CD4-positive, alpha-beta T cell treated with Interleukin-21 for 1 hour (primary cell): ENCODE data around the gene SETD2.
"Not testable (repeated sequence)": the region's sequence is repeated elsewhere in the genome, so short reads cannot be mapped to it uniquely, and the experiment has no call there.

Experiments used
- DNase-seq: peaks from one replicate; pipeline ENCODE4 v3.0.0-alpha.2; 2020

The SETD2 gene

GRCh38 chr3:47098910-47099309 lies 65.0 kb downstream of the SETD2 start:
- no peak for DNase-seq

- no peak for DNase-seq
Measured at GRCh38 chr3:47097864-47098263, 66.0 kb downstream of the SETD2 start.

- no peak for DNase-seq
Measured at GRCh38 chr3:47096959-47097358, 67.0 kb downstream of the SETD2 start.

GRCh38 chr3:47092090-47092489 lies 71.8 kb downstream of the SETD2 start:
- no peak for DNase-seq

GRCh38 chr3:47089630-47090029 lies 74.3 kb downstream of the SETD2 start:
- no peak for DNase-seq

GRCh38 chr3:47086071-47086470 lies 77.8 kb downstream of the SETD2 start:
- no peak for DNase-seq

- DNase-seq, result no peak
Measured at GRCh38 chr3:47083786-47084185, 80.1 kb downstream of the SETD2 start.

GRCh38 chr3:47082519-47082918 lies 81.4 kb downstream of the SETD2 start:
- no peak for DNase-seq

GRCh38 chr3:47079432-47079831 lies 84.5 kb downstream of the SETD2 start:
- no peak for DNase-seq

GRCh38 chr3:47073685-47074084 lies 90.2 kb downstream of the SETD2 start:
- no peak for DNase-seq

- no peak for DNase-seq
Measured at GRCh38 chr3:47070770-47071169, 93.1 kb downstream of the SETD2 start.

GRCh38 chr3:47066259-47066658 lies 97.7 kb downstream of the SETD2 start:
- not testable (repeated sequence) for DNase-seq

GRCh38 chr3:47065681-47066080 lies 98.2 kb downstream of the SETD2 start:
- DNase-seq, result no peak

GRCh38 chr3:47065058-47065457 lies 98.9 kb downstream of the SETD2 start:
- no peak for DNase-seq

GRCh38 chr3:47057212-47057671 lies 106.7 kb downstream of the SETD2 start:
- DNase-seq, result peak; percentile 70

- no peak for DNase-seq
Measured at GRCh38 chr3:47056705-47057104, 107.2 kb downstream of the SETD2 start.

GRCh38 chr3:47054412-47054811 lies 109.5 kb downstream of the SETD2 start:
- DNase-seq, result no peak

- DNase-seq, result no peak
Measured at GRCh38 chr3:47047673-47048072, 116.2 kb downstream of the SETD2 start.

- no peak for DNase-seq
Measured at GRCh38 chr3:47047069-47047468, 116.8 kb downstream of the SETD2 start.

- no peak for DNase-seq
Measured at GRCh38 chr3:47042231-47042791, 121.6 kb downstream of the SETD2 start.

GRCh38 chr3:47041114-47041513 lies 122.8 kb downstream of the SETD2 start:
- DNase-seq, result no peak

- not testable (repeated sequence) for DNase-seq
Measured at GRCh38 chr3:47037302-47037701, 126.6 kb downstream of the SETD2 start.

- DNase-seq, result no peak
Measured at GRCh38 chr3:47036145-47036544, 127.8 kb downstream of the SETD2 start.

- DNase-seq, result no peak
Measured at GRCh38 chr3:47035645-47036044, 128.3 kb downstream of the SETD2 start.

GRCh38 chr3:47034868-47035489 lies 128.9 kb downstream of the SETD2 start:
- no peak for DNase-seq
